Measurements from ENCODE around the gene ATP5F1D. TPM values are rescaled to one million over a fixed set of nuclear protein-coding genes. Genes with fewer than 3 reads are reported as not detected.

ATP5F1D gene
- total and polyA plus RNA-seq, 4 donors = 17.4 to 219 (median 144) TPM

- no peaks in the 10 kb centered on the region for H3K9me3 ChIP-seq (ENCODE audit: control insufficient read depth, insufficient read depth, low read length)
- peak overlapping the region; percentile 62 for H3K4me3 ChIP-seq (ENCODE audit: low read depth, low read length)
- DNase-seq (ENCODE audit: low read depth in 4 of 6, low spot score in 6 of 6) = peak in 2 of 6 donors; percentile 72 to 92
- no peaks in the 10 kb centered on the region for H3K27me3 ChIP-seq (ENCODE audit: control insufficient read depth, insufficient read depth, low read length)
- peak overlapping the region; percentile 91 for H3K27ac ChIP-seq (ENCODE audit: low read depth, low read length)
- H3K4me1 ChIP-seq (ENCODE audit: control insufficient read depth, insufficient read depth, low read length) = peaks cover 71% of the 10 kb centered on the region
- WGBS (ENCODE audit: insufficient coverage) = 7% methylated on average over 15 of the region's 30 CpGs
- H3K36me3 ChIP-seq (ENCODE audit: control insufficient read depth, insufficient read depth, low read length) = peaks cover 71% of the 10 kb centered on the region
These were observed 10.8 kb downstream of the ATP5F1D start for GRCh38 chr19:1252221-1252820.

GRCh38 chr19:1252821-1253513, 11.4 kb downstream of the ATP5F1D start:
- H3K4me1 ChIP-seq (ENCODE audit: control insufficient read depth, insufficient read depth, low read length) = peaks cover 71% of the 10 kb centered on the region
- peak in 2 of 6 donors; percentile 77 to 90 for DNase-seq (ENCODE audit: low read depth in 4 of 6, low spot score in 6 of 6)
- H3K36me3 ChIP-seq (ENCODE audit: control insufficient read depth, insufficient read depth, low read length) = peaks cover 76% of the 10 kb centered on the region
- H3K4me3 ChIP-seq (ENCODE audit: low read depth, low read length) = peak overlapping the region; percentile 24
- H3K27ac ChIP-seq (ENCODE audit: low read depth, low read length) = peak overlapping the region; percentile 91
- 20% methylated on average over 4 of the region's 26 CpGs for WGBS (ENCODE audit: insufficient coverage)
- H3K27me3 ChIP-seq (ENCODE audit: control insufficient read depth, insufficient read depth, low read length) = no peaks in the 10 kb centered on the region
- no peaks in the 10 kb centered on the region for H3K9me3 ChIP-seq (ENCODE audit: control insufficient read depth, insufficient read depth, low read length)

GRCh38 chr19:1253514-1254080, 12.0 kb downstream of the ATP5F1D start:
- WGBS (ENCODE audit: insufficient coverage) = 73% methylated on average over 20 of the region's 23 CpGs

GRCh38 chr19:1254081-1254527, 12.6 kb downstream of the ATP5F1D start:
- no peaks in the 10 kb centered on the region for H3K9me3 ChIP-seq (ENCODE audit: control insufficient read depth, insufficient read depth, low read length)
- H3K27ac ChIP-seq (ENCODE audit: low read depth, low read length) = peak overlapping the region; percentile 91
- H3K27me3 ChIP-seq (ENCODE audit: control insufficient read depth, insufficient read depth, low read length) = no peaks in the 10 kb centered on the region
- WGBS (ENCODE audit: insufficient coverage) = 73% methylated on average over 20 of the region's 37 CpGs
- peaks cover 79% of the 10 kb centered on the region for H3K4me1 ChIP-seq (ENCODE audit: control insufficient read depth, insufficient read depth, low read length)
- peaks cover 85% of the 10 kb centered on the region for H3K36me3 ChIP-seq (ENCODE audit: control insufficient read depth, insufficient read depth, low read length)
- no peak overlapping the region for H3K4me3 ChIP-seq (ENCODE audit: low read depth, low read length)
- no peak for DNase-seq (ENCODE audit: low read depth in 4 of 6, low spot score in 6 of 6)

More at GRCh38 chr19:1253514-1254080, 12.0 kb downstream of the ATP5F1D start:
- Histone ChIP-seq H3K27me3 (ENCODE audit: control insufficient read depth, insufficient read depth, low read length) (no peaks in the 10 kb centered on the region), H3K9me3 (ENCODE audit: control insufficient read depth, insufficient read depth, low read length) (no peaks in the 10 kb centered on the region), H3K4me3 (ENCODE audit: low read depth, low read length) (peak overlapping the region; percentile 24), H3K27ac (ENCODE audit: low read depth, low read length) (peak overlapping the region; percentile 91), H3K36me3 (ENCODE audit: control insufficient read depth, insufficient read depth, low read length) (peaks cover 80% of the 10 kb centered on the region), H3K4me1 (ENCODE audit: control insufficient read depth, insufficient read depth, low read length) (peaks cover 74% of the 10 kb centered on the region)
- DNase-seq (ENCODE audit: low read depth in 4 of 6, low spot score in 6 of 6) = no peak

- H3K9me3 ChIP-seq (ENCODE audit: control insufficient read depth, insufficient read depth, low read length) = no peaks in the 10 kb centered on the region
- H3K4me1 ChIP-seq (ENCODE audit: control insufficient read depth, insufficient read depth, low read length) = peaks cover 84% of the 10 kb centered on the region
- peaks cover 90% of the 10 kb centered on the region for H3K36me3 ChIP-seq (ENCODE audit: control insufficient read depth, insufficient read depth, low read length)
- H3K4me3 ChIP-seq (ENCODE audit: low read depth, low read length) = no peak overlapping the region
- no peaks in the 10 kb centered on the region for H3K27me3 ChIP-seq (ENCODE audit: control insufficient read depth, insufficient read depth, low read length)
- H3K27ac ChIP-seq (ENCODE audit: low read depth, low read length) = peak overlapping the region; percentile 62
- 85% methylated on average over 19 of the region's 20 CpGs for WGBS (ENCODE audit: insufficient coverage)
- no peak for DNase-seq (ENCODE audit: low read depth in 4 of 6, low spot score in 6 of 6)
These were observed 13.1 kb downstream of the ATP5F1D start for GRCh38 chr19:1254530-1255185.

- Histone ChIP-seq H3K4me1 (ENCODE audit: control insufficient read depth, insufficient read depth, low read length) (peaks cover 92% of the 10 kb centered on the region), H3K9me3 (ENCODE audit: control insufficient read depth, insufficient read depth, low read length) (no peaks in the 10 kb centered on the region), H3K36me3 (ENCODE audit: control insufficient read depth, insufficient read depth, low read length) (peaks cover 90% of the 10 kb centered on the region), H3K4me3 (ENCODE audit: low read depth, low read length) (no peak overlapping the region), H3K27me3 (ENCODE audit: control insufficient read depth, insufficient read depth, low read length) (no peaks in the 10 kb centered on the region), H3K27ac (ENCODE audit: low read depth, low read length) (peak overlapping the region; percentile 62)
- DNase-seq (ENCODE audit: low read depth in 4 of 6, low spot score in 6 of 6) = peak in 2 of 6 donors; percentile 72 to 85
- WGBS (ENCODE audit: insufficient coverage) = 66% methylated on average over 52 of the region's 52 CpGs
These were observed 13.9 kb downstream of the ATP5F1D start for GRCh38 chr19:1255186-1256161.

GRCh38 chr19:1256646-1257474, 15.3 kb downstream of the ATP5F1D start:
- Histone ChIP-seq H3K36me3 (ENCODE audit: control insufficient read depth, insufficient read depth, low read length) (peaks cover 80% of the 10 kb centered on the region), H3K27me3 (ENCODE audit: control insufficient read depth, insufficient read depth, low read length) (no peaks in the 10 kb centered on the region), H3K9me3 (ENCODE audit: control insufficient read depth, insufficient read depth, low read length) (no peaks in the 10 kb centered on the region), H3K4me1 (ENCODE audit: control insufficient read depth, insufficient read depth, low read length) (peaks cover 95% of the 10 kb centered on the region), H3K4me3 (ENCODE audit: low read depth, low read length) (no peak overlapping the region), H3K27ac (ENCODE audit: low read depth, low read length) (peak overlapping the region; percentile 47)
- WGBS (ENCODE audit: insufficient coverage) = 78% methylated on average over 43 of the region's 46 CpGs
- DNase-seq (ENCODE audit: low read depth in 4 of 6, low spot score in 6 of 6) = no peak

GRCh38 chr19:1257475-1258162, 16.1 kb downstream of the ATP5F1D start:
- peaks cover 74% of the 10 kb centered on the region for H3K36me3 ChIP-seq (ENCODE audit: control insufficient read depth, insufficient read depth, low read length)

More at GRCh38 chr19:1257475-1258162, 16.1 kb downstream of the ATP5F1D start:
- Histone ChIP-seq H3K27ac (ENCODE audit: low read depth, low read length) (peak overlapping the region; percentile 52), H3K4me3 (ENCODE audit: low read depth, low read length) (no peak overlapping the region), H3K27me3 (ENCODE audit: control insufficient read depth, insufficient read depth, low read length) (no peaks in the 10 kb centered on the region), H3K4me1 (ENCODE audit: control insufficient read depth, insufficient read depth, low read length) (peaks cover 95% of the 10 kb centered on the region), H3K9me3 (ENCODE audit: control insufficient read depth, insufficient read depth, low read length) (no peaks in the 10 kb centered on the region)
- peak in 1 of 6 donors; percentile 1 for DNase-seq (ENCODE audit: low read depth in 4 of 6, low spot score in 6 of 6)
- 53% methylated on average over 6 of the region's 23 CpGs for WGBS (ENCODE audit: insufficient coverage)
